Esophagus muscularis mucosa (tissue), 4 donors: Measurements from ENCODE around the gene MAFB. TPM values are rescaled to one million over a fixed set of nuclear protein-coding genes. Genes with fewer than 3 reads are reported as not detected.

Experiments used
- DNase-seq: peaks from one replicate; pipeline ENCODE4 v3.0.0-alpha.2; 2017; ENCODE audit errors: extremely low spot score
- H3K27ac ChIP-seq, 4 donors: fragments of 200-600 bp; sonication (generic); replicated peaks in 1 of 4; 1 replicate in 3 of 4; 2 replicates in 1 of 4; pipeline ENCODE4 v1.5.1; 2016 to 2019; ENCODE audit warnings: mild to moderate bottlenecking in 1 of 4
- H3K27me3 ChIP-seq, 4 donors: fragments of 200-600 bp; sonication (generic); one replicate each; pipeline versions ENCODE4 v1.5.1 to v1.6.0; 2016 to 2019
- H3K36me3 ChIP-seq, 4 donors: fragments of 200-600 bp; sonication (generic); one replicate each; pipeline ENCODE4 v1.5.1; 2016 to 2019
- H3K4me1 ChIP-seq, 4 donors: fragments of 200-600 bp; sonication (generic); one replicate each; pipeline ENCODE4 v1.5.1; 2016 to 2019
- H3K4me3 ChIP-seq, 4 donors: fragments of 200-600 bp; sonication (generic); 1 replicate in 2 of 4; 2 replicates in 2 of 4; pipeline ENCODE4 v1.5.1; 2016 to 2019; ENCODE audit warnings: mild to moderate bottlenecking in 4 of 4, moderate library complexity in 1 of 4
- H3K9me3 ChIP-seq, 4 donors: fragments of 200-600 bp; sonication (generic); 1 replicate in 3 of 4; 2 replicates in 1 of 4; pipeline ENCODE4 v1.5.1; 2016 to 2019
- EP300 ChIP-seq: sonication (generic); formaldehyde crosslinking; IDR thresholded peaks from one replicate; pipeline ENCODE4 v1.6.1; 2017; ENCODE audit warnings: antibody characterized with exemption
- POLR2A ChIP-seq: fragments of 450-650 bp; IDR thresholded peaks from one replicate; pipeline ENCODE4 v1.6.1; 2017; ENCODE audit warnings: antibody characterized with exemption, moderate library complexity, mild to moderate bottlenecking, low read depth
- POLR2AphosphoS5 ChIP-seq, 2 donors: sonication (generic); formaldehyde crosslinking; IDR thresholded peaks; one replicate each; pipeline ENCODE4 v1.6.1; 2017; ENCODE audit warnings: antibody characterized with exemption in 2 of 2
- WGBS: methylation state at CpG from one replicate; pipeline ENCODE4 v1.1.5; 2018; 5-methylcytosine and 5-hydroxymethylcytosine counted together
- intact Hi-C: fragments of 100-400 bp; cut with DNase I; formaldehyde crosslinking; loops from one replicate; pipeline ENCODE4 v1.15.1; 2023
- total RNA-seq, 4 donors: library from RNA; depleted of rRNA; stranded (reverse); fragments of >200 nt; gene quantifications; one replicate each; pipeline versions ENCODE4 v1.1.0 to v1.2.1, GENCODE V29; 2016
- TF ChIP-seq, protein P1 (sequence below), 3 experiments: fragments of 200-600 bp in 2 of 3; fragments of 450-650 bp in 1 of 3; sonication (generic) in 2 of 3; IDR thresholded peaks; one replicate each; pipeline ENCODE4 v1.5.1; 2017 to 2019; ENCODE audit warnings: antibody characterized with exemption in 3 of 3, mild to moderate bottlenecking in 2 of 3, moderate library complexity in 1 of 3

MAFB gene
- total RNA-seq, 4 donors from 2014 or later, result 34.6 to 77.5 (median 37.3) TPM

DNA sequence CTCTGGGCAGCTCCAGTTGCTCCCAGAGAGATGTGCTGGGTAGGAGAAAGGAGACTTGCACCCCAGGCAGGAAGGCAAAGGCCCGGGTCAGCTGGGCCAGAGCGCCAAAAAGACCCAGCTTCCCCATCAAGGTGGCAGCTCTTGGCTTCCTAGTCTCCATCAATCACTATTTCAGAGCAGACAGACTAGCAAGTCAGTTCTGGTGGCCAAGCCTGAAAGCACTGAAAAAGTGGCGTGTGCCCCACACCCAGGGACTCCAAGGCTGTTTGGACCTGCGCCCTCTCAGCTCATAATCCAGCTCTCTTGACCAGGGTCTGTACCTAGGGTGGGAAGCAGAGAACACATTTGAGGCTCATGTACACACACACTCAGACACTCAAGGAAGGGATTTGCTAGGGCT is 3.7 kb downstream of the MAFB start:
- Histone ChIP-seq H3K27ac (peak overlapping the region in 2 of 4 donors; percentile 23 to 92), H3K4me3 (peak overlapping the region; percentile 60 to 82 (median 70)), H3K4me1 (peaks cover 21 to 59% (median 47%) of the 10 kb centered on the region in 4 donors), H3K36me3 (no peaks in the 10 kb centered on the region), H3K27me3 (peaks cover 0 to 29% (median 1%) of the 10 kb centered on the region in 4 donors), H3K9me3 (no peaks in the 10 kb centered on the region)
- intact Hi-C loops, result loop anchor here (5.0 kb wide), 1 partner anchor 523 kb away; no protein-coding TSS in a partner anchor
- 91% methylated on average over 4 of the region's 4 CpGs for WGBS
- TF ChIP-seq, protein P1, sequence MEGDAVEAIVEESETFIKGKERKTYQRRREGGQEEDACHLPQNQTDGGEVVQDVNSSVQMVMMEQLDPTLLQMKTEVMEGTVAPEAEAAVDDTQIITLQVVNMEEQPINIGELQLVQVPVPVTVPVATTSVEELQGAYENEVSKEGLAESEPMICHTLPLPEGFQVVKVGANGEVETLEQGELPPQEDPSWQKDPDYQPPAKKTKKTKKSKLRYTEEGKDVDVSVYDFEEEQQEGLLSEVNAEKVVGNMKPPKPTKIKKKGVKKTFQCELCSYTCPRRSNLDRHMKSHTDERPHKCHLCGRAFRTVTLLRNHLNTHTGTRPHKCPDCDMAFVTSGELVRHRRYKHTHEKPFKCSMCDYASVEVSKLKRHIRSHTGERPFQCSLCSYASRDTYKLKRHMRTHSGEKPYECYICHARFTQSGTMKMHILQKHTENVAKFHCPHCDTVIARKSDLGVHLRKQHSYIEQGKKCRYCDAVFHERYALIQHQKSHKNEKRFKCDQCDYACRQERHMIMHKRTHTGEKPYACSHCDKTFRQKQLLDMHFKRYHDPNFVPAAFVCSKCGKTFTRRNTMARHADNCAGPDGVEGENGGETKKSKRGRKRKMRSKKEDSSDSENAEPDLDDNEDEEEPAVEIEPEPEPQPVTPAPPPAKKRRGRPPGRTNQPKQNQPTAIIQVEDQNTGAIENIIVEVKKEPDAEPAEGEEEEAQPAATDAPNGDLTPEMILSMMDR (IDR thresholded peaks at IDR 0.05), result no peak
- TF ChIP-seq POLR2A (no peak), EP300 (no peak), POLR2AphosphoS5 (IDR thresholded peaks at IDR 0.05) (no peak)
- DNase-seq, result no peak

DNA sequence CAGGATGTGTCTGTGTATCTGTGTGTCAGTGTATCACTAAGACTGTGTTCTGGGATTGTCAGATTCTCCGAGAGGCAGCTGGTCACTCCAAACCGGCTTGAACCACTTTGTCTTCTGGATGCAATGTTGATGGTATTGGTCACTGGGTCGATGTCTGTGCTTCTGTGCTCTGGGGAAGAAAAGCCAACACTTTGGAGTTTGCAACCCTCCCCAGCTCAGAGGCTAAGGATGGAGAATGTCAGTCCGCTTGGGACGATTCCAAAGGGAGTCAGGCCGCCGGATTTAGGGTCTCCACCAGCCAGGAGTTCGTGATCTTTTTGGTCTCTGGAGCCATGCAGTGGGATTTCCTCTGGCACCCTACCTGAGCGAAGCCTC is 5.2 kb downstream of the MAFB start:
- intact Hi-C loops, result no loop called here
- Histone ChIP-seq H3K36me3 (no peaks in the 10 kb centered on the region), H3K27ac (peak overlapping the region in 3 of 4 donors; percentile 45 to 92 (median 62)), H3K9me3 (no peaks in the 10 kb centered on the region), H3K4me1 (peaks cover 17 to 55% (median 42%) of the 10 kb centered on the region in 4 donors), H3K27me3 (peaks cover 0 to 25% (median 0%) of the 10 kb centered on the region in 4 donors), H3K4me3 (peak overlapping the region; percentile 47 to 82 (median 48))
- no peak for DNase-seq
- 68% methylated on average over 9 of the region's 9 CpGs for WGBS
- TF ChIP-seq, protein P1 (IDR thresholded peaks at IDR 0.05), result no peak
- TF ChIP-seq POLR2AphosphoS5 (IDR thresholded peaks at IDR 0.05) (no peak), POLR2A (no peak), EP300 (no peak)

DNA sequence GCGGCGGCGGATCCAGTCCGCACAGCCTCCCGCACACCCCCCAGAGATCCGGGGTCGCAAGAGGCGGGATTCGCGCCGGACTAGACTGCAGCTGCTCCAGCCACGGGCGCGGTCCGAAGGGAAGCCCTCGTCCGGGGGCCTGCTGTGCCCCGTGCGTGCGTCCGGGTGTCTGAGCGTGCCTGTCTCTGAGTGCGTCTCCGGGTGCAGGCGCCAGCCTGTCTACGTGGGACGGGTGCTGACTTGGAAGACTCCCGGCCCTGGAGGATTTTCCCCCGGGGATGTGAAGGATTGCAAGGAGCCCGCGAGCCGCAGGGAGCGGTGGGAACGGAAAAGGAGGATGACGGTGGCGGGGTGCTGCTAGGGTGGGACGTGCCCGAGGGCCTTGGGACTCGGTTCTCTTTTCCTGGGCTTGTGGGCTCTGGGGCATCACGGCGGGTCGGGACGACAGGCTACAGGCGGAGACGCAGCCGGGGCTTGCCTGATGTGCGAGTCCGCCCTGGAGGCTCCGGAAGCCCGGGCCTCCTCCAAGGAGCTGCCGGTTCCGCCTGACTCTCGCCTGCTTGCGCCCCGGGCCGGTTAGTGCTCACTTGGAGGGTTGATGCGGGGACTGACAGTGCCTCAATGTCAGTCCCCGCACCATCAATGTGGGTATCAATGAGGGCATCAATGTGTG is 5.7 kb downstream of the MAFB start:
- H3K27me3 ChIP-seq, result peaks cover 0 to 25% (median 0%) of the 10 kb centered on the region in 4 donors
- 35% methylated on average over 18 of the region's 58 CpGs for WGBS
- peak overlapping the region; percentile 47 to 82 (median 48) for H3K4me3 ChIP-seq
- peak overlapping the region; percentile 45 to 62 (median 52) for H3K27ac ChIP-seq
- no peaks in the 10 kb centered on the region for H3K9me3 ChIP-seq
- DNase-seq, result no peak
- H3K36me3 ChIP-seq, result no peaks in the 10 kb centered on the region
- intact Hi-C loops, result no loop called here
- peaks cover 17 to 50% (median 37%) of the 10 kb centered on the region in 4 donors for H3K4me1 ChIP-seq
- TF ChIP-seq POLR2AphosphoS5 (IDR thresholded peaks at IDR 0.05) (no peak), EP300 (no peak), POLR2A (no peak)
- TF ChIP-seq, protein P1 (IDR thresholded peaks at IDR 0.05), result no peak

DNA sequence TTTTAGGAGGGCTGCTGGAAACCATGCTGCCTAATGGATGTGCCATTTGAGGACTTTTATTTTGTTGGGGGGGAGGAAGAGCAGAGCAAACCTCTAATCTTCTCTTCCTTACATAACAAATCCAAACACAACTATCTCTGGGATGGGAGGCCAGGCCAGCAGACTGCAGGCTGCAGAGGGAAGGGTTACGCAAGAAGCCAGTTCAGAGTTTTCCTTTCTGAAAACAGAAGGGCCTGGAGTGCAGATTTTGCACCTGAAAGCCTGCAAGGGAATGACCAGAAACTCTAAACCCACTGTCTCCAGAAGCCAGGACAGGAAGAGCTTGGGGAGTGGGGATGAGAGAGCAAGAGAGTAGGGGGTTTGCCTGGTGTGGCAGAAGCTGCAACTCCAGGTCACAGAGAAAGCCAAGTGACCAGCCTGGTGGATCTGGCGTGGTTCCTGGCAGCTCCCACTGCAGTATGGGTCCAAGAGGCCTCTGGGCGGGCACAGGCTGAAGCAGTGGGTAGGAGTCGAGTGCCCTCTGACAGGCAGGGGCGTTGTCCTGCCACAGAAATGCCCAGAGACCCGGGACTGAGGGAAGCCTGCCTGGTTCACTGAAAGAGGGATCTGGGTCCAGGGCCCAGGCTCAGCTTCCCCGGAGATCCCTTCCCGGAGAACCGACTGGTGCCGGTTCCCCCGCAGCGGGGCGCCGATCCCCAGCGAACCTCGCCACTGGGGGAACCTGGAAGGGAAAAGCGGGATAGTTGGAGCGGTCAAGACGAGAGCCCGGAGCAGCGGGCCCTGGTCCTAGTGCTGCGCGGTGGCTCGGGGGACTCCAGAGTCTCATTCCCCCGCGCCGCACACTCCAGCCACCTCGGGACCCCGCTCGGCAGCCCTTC is 6.7 kb downstream of the MAFB start:
- H3K4me3 ChIP-seq, result peak overlapping the region; percentile 47 to 82 (median 48)
- no peaks in the 10 kb centered on the region for H3K36me3 ChIP-seq
- H3K27me3 ChIP-seq, result peaks cover 0 to 21% (median 0%) of the 10 kb centered on the region in 4 donors
- TF ChIP-seq POLR2AphosphoS5 (IDR thresholded peaks at IDR 0.05) (no peak), POLR2A (no peak), EP300 (no peak)
- TF ChIP-seq, protein P1 (IDR thresholded peaks at IDR 0.05), result no peak
- peak overlapping the region; percentile 45 to 62 (median 52) for H3K27ac ChIP-seq
- DNase-seq, result no peak
- intact Hi-C loops, result no loop called here
- no peaks in the 10 kb centered on the region for H3K9me3 ChIP-seq
- 61% methylated on average over 26 of the region's 30 CpGs for WGBS
- peaks cover 9 to 40% (median 27%) of the 10 kb centered on the region in 4 donors for H3K4me1 ChIP-seq
